Measurements from ENCODE around the gene KLHL21. TPM values are rescaled to one million over a fixed set of nuclear protein-coding genes. Genes with fewer than 3 reads are reported as not detected.

Gene KLHL21
- total and polyA plus RNA-seq, 9 of the 15 experiments (the other 6 are each of a cell fraction or from before 2014, with no cell fraction given) = 2.1 to 42.1 (median 17.5) TPM

- TF ChIP-seq BRF2 (IDR thresholded peaks at IDR 0.05; ENCODE audit: borderline replicate concordance, insufficient read depth, insufficient read length) (no peak), REST (IDR thresholded peaks at IDR 0.05; ENCODE audit: borderline replicate concordance) (no peak), REST (CRISPR knock-in tag; IDR thresholded peaks at IDR 0.05; ENCODE audit: low read depth) (no peak), PBX2 (CRISPR knock-in tag; IDR thresholded peaks at IDR 0.05; ENCODE audit: low read depth) (no peak), PBX2 (tag; conservative IDR thresholded peaks at IDR 0.05; ENCODE audit: low read depth) (peak; percentile 40; the same call in 1 of the 2 replicates), PHF20 (IDR thresholded peaks at IDR 0.05; ENCODE audit: partially characterized antibody) (no peak), ZNF785 (CRISPR knock-in tag; IDR thresholded peaks at IDR 0.05) (no peak), ZNF232 (CRISPR knock-in tag; IDR thresholded peaks at IDR 0.05) (no peak), HDAC8 (tag; IDR thresholded peaks at IDR 0.05) (no peak), ZNF57 (CRISPR knock-in tag; IDR thresholded peaks at IDR 0.05) (no peak), ATF7 (IDR thresholded peaks at IDR 0.05) (peak; percentile 92), ZSCAN29 (IDR thresholded peaks at IDR 0.05) (no peak), CAMTA2 (CRISPR knock-in tag; conservative IDR thresholded peaks at IDR 0.05) (no peak), ZNF143 (CRISPR knock-in tag; IDR thresholded peaks at IDR 0.05) (no peak), BACH1 (tag; IDR thresholded peaks at IDR 0.05) (no peak), CREB1 (IDR thresholded peaks at IDR 0.05) (peak; percentile 52), CREB1 (CRISPR knock-in tag; IDR thresholded peaks at IDR 0.05) (peak; percentile 49), MAFF (IDR thresholded peaks at IDR 0.05; ENCODE audit: low read length) (no peak)
Observed at GRCh38 chr1:6624710-6625583, 22.3 kb upstream of the KLHL21 start, which contains the start of gene THAP3 (continued).
